HEK293 (cell line): Measurements from ENCODE around the gene ADAM19.

Experiments used
- CTCF ChIA-PET: fragments of 350-600 bp; formaldehyde crosslinking; extraction: SDS; loops from one replicate; lab custom pipeline; 2021; ENCODE audit warnings: antibody characterized with exemption; lab: Yijun Ruan, JAX
- POLR2A ChIA-PET: fragments of 300-600 bp; formaldehyde crosslinking; extraction: SDS; loops from one replicate; lab custom pipeline; 2020; ENCODE audit warnings: antibody characterized with exemption, inconsistent platforms; lab: Yijun Ruan, JAX
- H3K27ac ChIP-seq: fragments of 200-500 bp; sonication (Bioruptor generic); 2 replicates; pipeline ENCODE4 v1.5.1; 2014; ENCODE audit warnings: low read depth, low read length, control low read depth, inconsistent platforms; ENCODE audit errors: extremely low read depth
- H3K36me3 ChIP-seq, 2 experiments: fragments of 200-500 bp in 1 of 2; sonication (Bioruptor generic) in 1 of 2; 1 replicate in 1 of 2; 2 replicates in 1 of 2; pipeline ENCODE4 v1.5.1; 2014 to 2017; ENCODE audit warnings: inconsistent platforms in 2 of 2, low read length in 2 of 2; ENCODE audit not compliant: control insufficient read depth in 2 of 2, insufficient read depth in 1 of 2
- H3K4me1 ChIP-seq: fragments of 200-500 bp; sonication (Bioruptor generic); 2 replicates; pipeline ENCODE4 v1.5.1; 2014; ENCODE audit warnings: mild to moderate bottlenecking, low read length, inconsistent platforms; ENCODE audit not compliant: control insufficient read depth, insufficient read depth
- H3K4me3 ChIP-seq: 2 replicates; pipeline ENCODE4 v1.5.1; 2011; ENCODE audit warnings: low read depth, mild to moderate bottlenecking, control low read depth, low read length, moderate library complexity
- H3K9me3 ChIP-seq: fragments of 200-500 bp; sonication (Bioruptor generic); 2 replicates; pipeline ENCODE4 v1.5.1; 2014; ENCODE audit warnings: low read depth, low read length, inconsistent platforms; ENCODE audit not compliant: control insufficient read depth, insufficient read depth
- HIC1 ChIP-seq: fragments of 450-650 bp; formaldehyde crosslinking; IDR thresholded peaks from 2 replicates; pipeline ENCODE4 v1.5.1; 2016; ENCODE audit warnings: missing biosample characterization, missing genetic modification characterization
- RBAK ChIP-seq: fragments of 450-650 bp; formaldehyde crosslinking; IDR thresholded peaks from 2 replicates; pipeline ENCODE4 v1.5.1; 2016; ENCODE audit warnings: missing biosample characterization, missing genetic modification characterization
- SETDB1 ChIP-seq: IDR thresholded peaks from one replicate; pipeline ENCODE4 v1.6.1; 2017; ENCODE audit warnings: mild to moderate bottlenecking, low read length, moderate library complexity, mixed read lengths; ENCODE audit not compliant: insufficient read length
- YY1 ChIP-seq: fragments of 450-650 bp; formaldehyde crosslinking; IDR thresholded peaks from 2 replicates; pipeline ENCODE4 v1.5.1; 2018; ENCODE audit warnings: missing biosample characterization, missing genetic modification characterization
- ZBTB48 ChIP-seq: fragments of 450-650 bp; formaldehyde crosslinking; IDR thresholded peaks from 2 replicates; pipeline ENCODE4 v1.5.1; 2016; ENCODE audit warnings: missing biosample characterization, missing genetic modification characterization
- ZBTB7A ChIP-seq: fragments of 450-650 bp; formaldehyde crosslinking; IDR thresholded peaks from 2 replicates; pipeline ENCODE4 v1.5.1; 2016; ENCODE audit warnings: low read depth, missing biosample characterization, missing genetic modification characterization
- ZFHX2 ChIP-seq: fragments of 450-650 bp; formaldehyde crosslinking; conservative IDR thresholded peaks from 2 replicates; pipeline ENCODE4 v1.5.1; 2016; ENCODE audit warnings: missing biosample characterization, missing genetic modification characterization
- ZNF10 ChIP-seq: fragments of 450-650 bp; formaldehyde crosslinking; IDR thresholded peaks from 2 replicates; pipeline ENCODE4 v1.5.1; 2017; ENCODE audit warnings: missing biosample characterization, missing genetic modification characterization
- ZNF335 ChIP-seq: fragments of 450-650 bp; formaldehyde crosslinking; conservative IDR thresholded peaks from 2 replicates; pipeline ENCODE4 v1.5.1; 2016; ENCODE audit warnings: missing biosample characterization, missing genetic modification characterization
- ZNF362 ChIP-seq: fragments of 450-650 bp; formaldehyde crosslinking; IDR thresholded peaks from 2 replicates; pipeline ENCODE4 v1.5.1; 2016; ENCODE audit warnings: missing biosample characterization, missing genetic modification characterization
- ZNF37A ChIP-seq: fragments of 450-650 bp; IDR thresholded peaks from 2 replicates; pipeline ENCODE4 v1.5.1; 2018; ENCODE audit warnings: missing biosample characterization, missing genetic modification characterization
- ZNF394 ChIP-seq: fragments of 450-650 bp; formaldehyde crosslinking; IDR thresholded peaks from 2 replicates; pipeline ENCODE4 v1.5.1; 2016; ENCODE audit warnings: missing biosample characterization, missing genetic modification characterization, mild to moderate bottlenecking, moderate library complexity, borderline replicate concordance
- ZNF501 ChIP-seq: fragments of 450-650 bp; formaldehyde crosslinking; IDR thresholded peaks from 2 replicates; pipeline ENCODE4 v1.5.1; 2016; ENCODE audit warnings: missing biosample characterization, missing genetic modification characterization
- ZNF514 ChIP-seq: fragments of 450-650 bp; formaldehyde crosslinking; IDR thresholded peaks from 2 replicates; pipeline ENCODE4 v1.5.1; 2016; ENCODE audit warnings: missing biosample characterization, missing genetic modification characterization
- ZNF530 ChIP-seq: fragments of 450-650 bp; formaldehyde crosslinking; IDR thresholded peaks from 2 replicates; pipeline ENCODE4 v1.5.1; 2016; ENCODE audit warnings: low read depth, missing biosample characterization, missing genetic modification characterization
- ZNF549 ChIP-seq: fragments of 450-650 bp; IDR thresholded peaks from 2 replicates; pipeline ENCODE4 v1.5.1; 2018; ENCODE audit warnings: missing biosample characterization, missing genetic modification characterization, mild to moderate bottlenecking, inconsistent platforms, moderate library complexity
- ZNF596 ChIP-seq: fragments of 450-650 bp; IDR thresholded peaks from 2 replicates; pipeline ENCODE4 v1.5.0; 2018; ENCODE audit warnings: missing biosample characterization, mild to moderate bottlenecking, missing genetic modification characterization, moderate library complexity
- ZNF791 ChIP-seq: fragments of 450-650 bp; formaldehyde crosslinking; IDR thresholded peaks from 2 replicates; pipeline ENCODE4 v1.5.1; 2016; ENCODE audit warnings: missing biosample characterization, missing genetic modification characterization
- TF ChIP-seq, protein P1 (sequence below): fragments of 450-650 bp; formaldehyde crosslinking; IDR thresholded peaks from 2 replicates; pipeline ENCODE4 v1.5.1; 2017; ENCODE audit warnings: missing biosample characterization, missing genetic modification characterization
- TF ChIP-seq, protein P2 (sequence below): fragments of 450-650 bp; formaldehyde crosslinking; IDR thresholded peaks from 2 replicates; pipeline ENCODE4 v1.5.1; 2017; ENCODE audit warnings: missing biosample characterization, missing genetic modification characterization
- TF ChIP-seq, protein P3 (sequence below): sonication (generic); formaldehyde crosslinking; IDR thresholded peaks from 2 replicates; pipeline ENCODE4 v1.8.1; 2022; ENCODE audit warnings: mild to moderate bottlenecking, moderate library complexity, missing genetic modification reagents
- TF ChIP-seq, protein P4 (sequence below): fragments of 450-650 bp; formaldehyde crosslinking; IDR thresholded peaks from 2 replicates; pipeline ENCODE4 v1.5.1; 2016; ENCODE audit warnings: missing biosample characterization, missing genetic modification characterization

The ADAM19 gene

DNA sequence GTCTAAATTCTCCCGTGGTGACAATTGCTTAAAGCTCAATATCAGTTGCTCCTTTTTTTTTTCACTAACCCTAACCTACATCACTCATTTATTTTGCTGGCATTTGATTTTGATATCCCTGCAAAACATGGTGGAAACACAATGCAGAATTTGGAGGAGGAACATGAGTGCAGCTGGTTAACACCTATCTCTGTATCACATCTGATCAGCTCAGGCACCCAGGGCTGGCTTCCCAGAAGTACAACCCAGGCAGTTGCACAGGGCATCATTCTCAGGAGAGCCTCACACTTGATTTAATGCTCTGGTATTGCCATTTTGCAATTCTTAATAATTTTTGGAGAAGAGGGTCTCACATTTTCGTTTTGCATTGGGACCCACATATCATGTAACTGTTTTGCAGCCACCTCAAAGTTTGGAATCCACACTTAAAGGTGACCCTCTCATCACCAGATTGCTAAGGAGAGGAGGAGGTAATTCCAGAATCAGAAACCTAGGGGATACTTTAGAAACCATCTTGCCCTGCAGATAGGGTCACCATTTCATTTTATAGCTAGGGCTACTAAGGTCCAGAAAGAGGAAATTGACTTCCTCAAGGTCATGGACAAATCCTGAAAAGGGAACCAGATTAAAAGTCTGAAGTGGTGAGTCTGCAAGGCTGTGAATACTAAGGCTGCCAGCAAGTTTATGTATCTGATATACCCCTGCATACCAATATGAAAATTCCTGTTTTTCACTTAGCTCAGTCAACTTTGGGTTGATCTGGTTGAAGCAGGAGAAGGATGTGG is 19.3 kb upstream of the ADAM19 start (continued):
- TF ChIP-seq ZNF530 (tag by site-specific recombination) = no peak
- no peak for TF ChIP-seq ZNF596 (tag by site-specific recombination)
- TF ChIP-seq ZNF394 (tag by site-specific recombination) = no peak
- TF ChIP-seq, protein P1, sequence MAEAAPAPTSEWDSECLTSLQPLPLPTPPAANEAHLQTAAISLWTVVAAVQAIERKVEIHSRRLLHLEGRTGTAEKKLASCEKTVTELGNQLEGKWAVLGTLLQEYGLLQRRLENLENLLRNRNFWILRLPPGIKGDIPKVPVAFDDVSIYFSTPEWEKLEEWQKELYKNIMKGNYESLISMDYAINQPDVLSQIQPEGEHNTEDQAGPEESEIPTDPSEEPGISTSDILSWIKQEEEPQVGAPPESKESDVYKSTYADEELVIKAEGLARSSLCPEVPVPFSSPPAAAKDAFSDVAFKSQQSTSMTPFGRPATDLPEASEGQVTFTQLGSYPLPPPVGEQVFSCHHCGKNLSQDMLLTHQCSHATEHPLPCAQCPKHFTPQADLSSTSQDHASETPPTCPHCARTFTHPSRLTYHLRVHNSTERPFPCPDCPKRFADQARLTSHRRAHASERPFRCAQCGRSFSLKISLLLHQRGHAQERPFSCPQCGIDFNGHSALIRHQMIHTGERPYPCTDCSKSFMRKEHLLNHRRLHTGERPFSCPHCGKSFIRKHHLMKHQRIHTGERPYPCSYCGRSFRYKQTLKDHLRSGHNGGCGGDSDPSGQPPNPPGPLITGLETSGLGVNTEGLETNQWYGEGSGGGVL = no peak
- TF ChIP-seq, all 188 proteins: peak for 0

DNA sequence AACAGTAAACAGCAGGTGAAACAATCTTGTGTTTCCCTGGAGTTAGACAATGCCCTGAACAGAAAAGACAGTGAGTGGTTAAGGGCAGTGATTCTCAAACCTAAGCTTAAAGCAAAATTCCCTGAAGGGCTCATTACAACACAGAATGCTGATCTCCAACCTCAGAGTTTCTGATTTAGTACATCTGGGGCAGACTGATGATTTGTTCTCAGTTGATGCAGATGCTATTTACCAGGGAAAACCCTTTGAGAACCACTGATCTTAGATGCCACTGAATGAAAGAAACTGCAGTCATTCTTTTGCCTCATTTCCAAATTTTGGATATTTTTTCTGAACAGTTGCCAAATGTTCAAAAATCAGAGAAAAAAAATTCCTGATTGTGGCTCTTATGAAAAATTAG is 18.7 kb upstream of the ADAM19 start:
- TF ChIP-seq ZBTB48 (tag by site-specific recombination) = no peak
- TF ChIP-seq ZNF549 = no peak
- TF ChIP-seq ZNF501 (tag by site-specific recombination) = no peak
- TF ChIP-seq, protein P2, sequence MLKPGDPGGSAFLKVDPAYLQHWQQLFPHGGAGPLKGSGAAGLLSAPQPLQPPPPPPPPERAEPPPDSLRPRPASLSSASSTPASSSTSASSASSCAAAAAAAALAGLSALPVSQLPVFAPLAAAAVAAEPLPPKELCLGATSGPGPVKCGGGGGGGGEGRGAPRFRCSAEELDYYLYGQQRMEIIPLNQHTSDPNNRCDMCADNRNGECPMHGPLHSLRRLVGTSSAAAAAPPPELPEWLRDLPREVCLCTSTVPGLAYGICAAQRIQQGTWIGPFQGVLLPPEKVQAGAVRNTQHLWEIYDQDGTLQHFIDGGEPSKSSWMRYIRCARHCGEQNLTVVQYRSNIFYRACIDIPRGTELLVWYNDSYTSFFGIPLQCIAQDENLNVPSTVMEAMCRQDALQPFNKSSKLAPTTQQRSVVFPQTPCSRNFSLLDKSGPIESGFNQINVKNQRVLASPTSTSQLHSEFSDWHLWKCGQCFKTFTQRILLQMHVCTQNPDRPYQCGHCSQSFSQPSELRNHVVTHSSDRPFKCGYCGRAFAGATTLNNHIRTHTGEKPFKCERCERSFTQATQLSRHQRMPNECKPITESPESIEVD (tag by site-specific recombination) = no peak
- no peak for TF ChIP-seq ZNF10 (tag by site-specific recombination)
- no peak for TF ChIP-seq SETDB1
- no peak for TF ChIP-seq ZNF335
- TF ChIP-seq, protein P3, sequence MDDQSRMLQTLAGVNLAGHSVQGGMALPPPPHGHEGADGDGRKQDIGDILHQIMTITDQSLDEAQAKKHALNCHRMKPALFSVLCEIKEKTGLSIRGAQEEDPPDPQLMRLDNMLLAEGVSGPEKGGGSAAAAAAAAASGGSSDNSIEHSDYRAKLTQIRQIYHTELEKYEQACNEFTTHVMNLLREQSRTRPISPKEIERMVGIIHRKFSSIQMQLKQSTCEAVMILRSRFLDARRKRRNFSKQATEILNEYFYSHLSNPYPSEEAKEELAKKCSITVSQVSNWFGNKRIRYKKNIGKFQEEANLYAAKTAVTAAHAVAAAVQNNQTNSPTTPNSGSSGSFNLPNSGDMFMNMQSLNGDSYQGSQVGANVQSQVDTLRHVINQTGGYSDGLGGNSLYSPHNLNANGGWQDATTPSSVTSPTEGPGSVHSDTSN = no peak
- no peak for TF ChIP-seq ZNF362 (tag by site-specific recombination)
- no peak for TF ChIP-seq YY1 (tag by site-specific recombination)
- no peak for TF ChIP-seq ZFHX2
- no peak for TF ChIP-seq ZNF514
- TF ChIP-seq ZNF37A (tag by site-specific recombination) = no peak
- TF ChIP-seq, protein P4, sequence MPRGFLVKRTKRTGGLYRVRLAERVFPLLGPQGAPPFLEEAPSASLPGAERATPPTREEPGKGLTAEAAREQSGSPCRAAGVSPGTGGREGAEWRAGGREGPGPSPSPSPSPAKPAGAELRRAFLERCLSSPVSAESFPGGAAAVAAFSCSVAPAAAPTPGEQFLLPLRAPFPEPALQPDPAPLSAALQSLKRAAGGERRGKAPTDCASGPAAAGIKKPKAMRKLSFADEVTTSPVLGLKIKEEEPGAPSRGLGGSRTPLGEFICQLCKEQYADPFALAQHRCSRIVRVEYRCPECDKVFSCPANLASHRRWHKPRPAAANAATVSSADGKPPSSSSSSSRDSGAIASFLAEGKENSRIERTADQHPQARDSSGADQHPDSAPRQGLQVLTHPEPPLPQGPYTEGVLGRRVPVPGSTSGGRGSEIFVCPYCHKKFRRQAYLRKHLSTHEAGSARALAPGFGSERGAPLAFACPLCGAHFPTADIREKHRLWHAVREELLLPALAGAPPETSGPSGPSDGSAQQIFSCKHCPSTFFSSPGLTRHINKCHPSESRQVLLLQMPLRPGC (tag by site-specific recombination) = no peak
- TF ChIP-seq RBAK = no peak
- no peak for TF ChIP-seq ZBTB7A (tag by site-specific recombination)
- TF ChIP-seq ZNF791 (tag by site-specific recombination) = no peak
- no peak for TF ChIP-seq HIC1 (tag by site-specific recombination)
- ChIA-PET CTCF (interaction anchor here (0.6 kb wide), 1 partner anchor 122 kb away, joined by 3 read pairs; no protein-coding TSS in a partner anchor), POLR2A (no interaction called here)
- no peak overlapping the region for H3K4me3 ChIP-seq
- no peaks in the 10 kb centered on the region for H3K36me3 ChIP-seq
- no peaks in the 10 kb centered on the region for H3K4me1 ChIP-seq
- H3K27ac ChIP-seq = no peak overlapping the region
- H3K9me3 ChIP-seq = no peaks in the 10 kb centered on the region
